H1 (cell line): ENCODE measurements around the gene CDC42EP3. TPM values are rescaled to one million over a fixed set of nuclear protein-coding genes. Genes with fewer than 3 reads are reported as not detected.

Experiments used
- CTCF ChIA-PET: fragments of 300-600 bp; sonication (Branson Sonifier 250); formaldehyde crosslinking; loops from one replicate; lab custom pipeline; 2021; ENCODE audit not compliant: partially characterized antibody; lab: Charles Lee
- POLR2A ChIA-PET: fragments of 300-600 bp; sonication (Branson Sonifier 250); formaldehyde crosslinking; loops from one replicate; lab custom pipeline; 2021; ENCODE audit warnings: inconsistent platforms; ENCODE audit not compliant: partially characterized antibody; lab: Charles Lee
- DNase-seq, 2 experiments: peaks; one replicate each; pipeline versions ENCODE4 v3.0.0 to v3.0.0-alpha.2; 2010 to 2022; ENCODE audit warnings: low spot score in 2 of 2, low read depth in 1 of 2, mixed read lengths in 1 of 2
- FAIRE-seq: peaks from 2 replicates; lab custom pipeline; 2011; peaks lifted over from hg19 to GRCh38; lab: Jason Lieb, UNC
- H2AFZ ChIP-seq: 2 replicates; pipeline ENCODE4 v1.8.1; 2012; ENCODE audit warnings: low read length, inconsistent platforms
- H2AK5ac ChIP-seq: 2 replicates; pipeline ENCODE4 v1.6.1; 2013; ENCODE audit warnings: low read depth, low read length
- H2BK120ac ChIP-seq: replicated peaks from 2 replicates; pipeline ENCODE3; 2013; ENCODE audit warnings: low read depth, low read length, inconsistent platforms
- H2BK12ac ChIP-seq: 2 replicates; pipeline ENCODE4 v1.6.1; 2013; ENCODE audit warnings: low read depth, low read length
- H2BK15ac ChIP-seq: 2 replicates; pipeline ENCODE4 v1.6.1; 2013; ENCODE audit warnings: low read length
- H2BK20ac ChIP-seq: 2 replicates; pipeline ENCODE4 v1.6.1; 2013; ENCODE audit warnings: low read length
- H2BK5ac ChIP-seq: 2 replicates; pipeline ENCODE4 v1.6.1; 2013; ENCODE audit warnings: low read depth, low read length
- H3K14ac ChIP-seq: 2 replicates; pipeline ENCODE4 v1.6.1; 2013; ENCODE audit warnings: inconsistent platforms; ENCODE audit not compliant: insufficient read length
- H3K18ac ChIP-seq: 2 replicates; pipeline ENCODE4 v1.6.1; 2013; ENCODE audit warnings: low read length; ENCODE audit errors: extremely low read depth
- H3K23ac ChIP-seq: 2 replicates; pipeline ENCODE4 v1.6.1; 2013; ENCODE audit warnings: inconsistent platforms; ENCODE audit not compliant: insufficient read length
- H3K23me2 ChIP-seq: 2 replicates; pipeline ENCODE4 v1.6.1; 2013; ENCODE audit warnings: low read depth, low read length
- H3K27ac ChIP-seq: 2 replicates; pipeline ENCODE4 v1.6.1; 2011; ENCODE audit warnings: low read depth, low read length, inconsistent platforms
- H3K27me3 ChIP-seq, 4 experiments: replicated peaks in 1 of 4; 1 replicate in 1 of 4; 2 replicates in 3 of 4; pipeline versions ENCODE4 v1.6.1 to v1.8.1; 2011 to 2013; ENCODE audit warnings: low read length in 3 of 4, mild to moderate bottlenecking in 3 of 4, inconsistent platforms in 2 of 4, mixed read lengths in 2 of 4, moderate library complexity in 1 of 4; ENCODE audit not compliant: control insufficient read depth in 3 of 4, insufficient read depth in 3 of 4; ENCODE audit errors: extremely low read depth in 1 of 4
- H3K36me3 ChIP-seq, 4 experiments: 2 replicates each; pipeline versions ENCODE4 v1.6.1 to v1.8.1; 2011 to 2013; ENCODE audit warnings: mild to moderate bottlenecking in 4 of 4, low read length in 3 of 4, moderate library complexity in 2 of 4, control low read depth in 1 of 4, inconsistent platforms in 1 of 4; ENCODE audit not compliant: insufficient read depth in 4 of 4, control insufficient read depth in 2 of 4
- H3K4ac ChIP-seq: replicated peaks from 2 replicates; pipeline ENCODE3; 2013; ENCODE audit warnings: low read length, low read depth, mixed read lengths, inconsistent platforms; ENCODE audit not compliant: insufficient read length
- H3K4me1 ChIP-seq, 4 experiments: replicated peaks in 1 of 4; 1 replicate in 1 of 4; 2 replicates in 3 of 4; pipeline versions ENCODE4 v1.6.1 to v1.8.1; 2011 to 2013; ENCODE audit warnings: low read length in 3 of 4, inconsistent platforms in 2 of 4, mixed read lengths in 1 of 4; ENCODE audit not compliant: insufficient read depth in 4 of 4, control insufficient read depth in 3 of 4
- H3K4me2 ChIP-seq, 2 experiments: 2 replicates each; pipeline versions ENCODE4 v1.6.1 to v1.8.1; 2011 to 2013; ENCODE audit warnings: low read depth in 2 of 2, low read length in 2 of 2, control low read depth in 1 of 2, inconsistent platforms in 1 of 2, mild to moderate bottlenecking in 1 of 2; ENCODE audit not compliant: insufficient read depth in 1 of 2
- H3K4me3 ChIP-seq, 4 experiments: fragments of 200-600, 300-600 bp in 1 of 4; sonication (generic), shearing (Covaris generic), sonication (Bioruptor Twin) in 1 of 4; 2 replicates each; pipeline versions ENCODE4 v1.5.1 to v1.8.1; 2011 to 2016; ENCODE audit warnings: low read length in 4 of 4, low read depth in 3 of 4, control low read depth in 2 of 4, inconsistent platforms in 2 of 4, mild to moderate bottlenecking in 2 of 4, mixed read lengths in 1 of 4, moderate library complexity in 1 of 4; ENCODE audit not compliant: insufficient read depth in 2 of 4; ENCODE audit errors: extremely low read depth in 1 of 4
- H3K56ac ChIP-seq: replicated peaks from 2 replicates; pipeline ENCODE3; 2013; ENCODE audit warnings: low read depth, mild to moderate bottlenecking, mixed read lengths, low read length, inconsistent platforms; ENCODE audit not compliant: insufficient read length
- H3K79me1 ChIP-seq: 2 replicates; pipeline ENCODE4 v1.6.1; 2013; ENCODE audit warnings: low read depth, low read length, control low read depth
- H3K79me2 ChIP-seq, 2 experiments: 2 replicates each; pipeline versions ENCODE4 v1.6.1 to v1.8.1; 2012 to 2013; ENCODE audit warnings: low read length in 2 of 2, mild to moderate bottlenecking in 2 of 2, inconsistent platforms in 1 of 2; ENCODE audit not compliant: insufficient read depth in 2 of 2, control insufficient read depth in 1 of 2
- H3K9ac ChIP-seq, 4 experiments: replicated peaks in 1 of 4; 1 replicate in 1 of 4; 2 replicates in 3 of 4; pipeline versions ENCODE4 v1.6.1 to v1.8.1; 2011 to 2013; ENCODE audit warnings: low read depth in 3 of 4, low read length in 3 of 4, control low read depth in 2 of 4, mild to moderate bottlenecking in 2 of 4, moderate library complexity in 2 of 4, inconsistent platforms in 1 of 4; ENCODE audit errors: extremely low read depth in 1 of 4
- H3K9me3 ChIP-seq, 2 experiments: 2 replicates each; pipeline versions ENCODE4 v1.6.1 to v1.8.1; 2012 to 2013; ENCODE audit warnings: mild to moderate bottlenecking in 2 of 2, moderate library complexity in 2 of 2, control low read depth in 1 of 2, inconsistent platforms in 1 of 2, low read depth in 1 of 2, low read length in 1 of 2, mixed read lengths in 1 of 2; ENCODE audit not compliant: insufficient read depth in 2 of 2
- H4K20me1 ChIP-seq, 2 experiments: replicated peaks in 1 of 2; 2 replicates each; pipeline versions ENCODE3 to v1.8.1; 2011 to 2013; ENCODE audit warnings: inconsistent platforms in 2 of 2, low read length in 2 of 2, mild to moderate bottlenecking in 1 of 2; ENCODE audit not compliant: insufficient read depth in 2 of 2, control insufficient read depth in 1 of 2
- H4K5ac ChIP-seq: 2 replicates; pipeline ENCODE4 v1.6.1; 2013; ENCODE audit warnings: low read length, low read depth, mixed read lengths, inconsistent platforms; ENCODE audit not compliant: insufficient read length
- H4K8ac ChIP-seq: 2 replicates; pipeline ENCODE4 v1.8.0; 2013; ENCODE audit warnings: mild to moderate bottlenecking, moderate library complexity, low read length, inconsistent platforms; ENCODE audit not compliant: insufficient read depth; ENCODE audit errors: extremely low read depth
- H4K91ac ChIP-seq: replicated peaks from 2 replicates; pipeline ENCODE3; 2013; ENCODE audit warnings: low read length, mixed read lengths, inconsistent platforms; ENCODE audit not compliant: insufficient read length
- BCL11A ChIP-seq, 2 experiments: IDR thresholded peaks; one replicate each; pipeline ENCODE4 v1.6.1; 2011; ENCODE audit warnings: low read depth in 2 of 2, low read length in 2 of 2, mild to moderate bottlenecking in 2 of 2
- CEBPB ChIP-seq: IDR thresholded peaks from 2 replicates; pipeline ENCODE4 v1.6.1; 2012; ENCODE audit warnings: low read depth, low read length
- E2F6 ChIP-seq: IDR thresholded peaks from 2 replicates; pipeline ENCODE4 v1.6.1; 2012; ENCODE audit warnings: inconsistent platforms
- EGR1 ChIP-seq: IDR thresholded peaks from 2 replicates; pipeline ENCODE4 v1.6.1; 2011; ENCODE audit warnings: low read depth, low read length, borderline replicate concordance
- PHF8 ChIP-seq: fragments of 200-600 bp; sonication (generic); conservative IDR thresholded peaks from 2 replicates; pipeline ENCODE4 v1.7.1; 2012; ENCODE audit warnings: low read depth, mild to moderate bottlenecking, inconsistent platforms, low read length, moderate library complexity
- TCF12 ChIP-seq: IDR thresholded peaks from 2 replicates; pipeline ENCODE4 v1.6.1; 2011; ENCODE audit warnings: low read depth, mild to moderate bottlenecking, low read length
- USF2 ChIP-seq: IDR thresholded peaks from 2 replicates; pipeline ENCODE4 v1.6.1; 2011; ENCODE audit warnings: low read length, improper control_type of control experiment
- WGBS, 2 experiments: shearing (Covaris generic) in 1 of 2; methylation state at CpG; one replicate each; pipeline versions ENCODE4 v1.1.6 to v1.1.7; 2013 to 2015; ENCODE audit warnings: low lambda C conversion rate in 2 of 2, mixed read lengths in 2 of 2, inconsistent platforms in 1 of 2, low coverage in 1 of 2, missing lambda C conversion rate in 1 of 2; ENCODE audit not compliant: insufficient replicate concordance in 2 of 2, insufficient coverage in 1 of 2, insufficient read length in 1 of 2; ENCODE audit errors: extremely low coverage in 1 of 2, missing lambda C conversion rate in 1 of 2; 5-methylcytosine and 5-hydroxymethylcytosine counted together
- polyA plus RNA-seq, 7 experiments: library from polyadenylated mRNA; depleted of rRNA in 3 of 7; stranded (reverse) in 5 of 7; unstranded in 2 of 7; fragments of >200 nt in 5 of 7; fragments of 200-250 nt in 2 of 7; gene quantifications; 1 replicate in 5 of 7; 2 replicates in 1 of 7; 4 replicates in 1 of 7; pipeline versions ENCODE4 v1.2.1 to v1.2.3, GENCODE V29; 2011 to 2013; ENCODE audit warnings: missing spikeins in 2 of 7, mixed read lengths in 2 of 7
- total RNA-seq: library from RNA; stranded (reverse); fragmentation: NEBNext Ultra II Directional; extraction: Animal tissue kit (Norgen Biotek cat#: 25700); gene quantifications from 2 replicates; pipeline ENCODE4 v1.2.1, GENCODE V29; 2021

CDC42EP3 gene
- total and polyA plus RNA-seq, 2 of the 8 experiments (the other 6 are each of a cell fraction or from before 2014, with no cell fraction given), result 18.4 to 24.7 TPM

- no peak overlapping the region for H3K23ac ChIP-seq
- no peak overlapping the region for H3K27ac ChIP-seq
- no peak overlapping the region for H3K14ac ChIP-seq
- no peak overlapping the region for H4K8ac ChIP-seq
- 93% methylated on average over 6 of the region's 6 CpGs; no CpG with 5 or more reads in 1 of the 2 experiments for WGBS, 2 experiments
- H3K36me3 ChIP-seq, result peaks cover 5 to 31% (median 10%) of the 10 kb centered on the region in 4 experiments; a peak in 7 of 8 replicates
- H3K27me3 ChIP-seq, result no peaks in the 10 kb centered on the region
- no peak overlapping the region for H2BK15ac ChIP-seq
- no peaks in the 10 kb centered on the region for H3K23me2 ChIP-seq
- H2BK5ac ChIP-seq, result no peak overlapping the region
- H3K4me3 ChIP-seq, result no peak overlapping the region
- no peak overlapping the region for H4K5ac ChIP-seq
- no peak overlapping the region for H2AK5ac ChIP-seq
- H3K4me1 ChIP-seq, result no peaks in the 10 kb centered on the region
- no peak overlapping the region for H3K18ac ChIP-seq
- no peak overlapping the region for H4K91ac ChIP-seq
- H3K4me2 ChIP-seq, result no peak overlapping the region
- no peak overlapping the region for H3K9ac ChIP-seq
- no peak for DNase-seq
- H2AFZ ChIP-seq, result no peak overlapping the region
- peaks cover 0 to 2% of the 10 kb centered on the region in 2 experiments for H4K20me1 ChIP-seq
- H2BK120ac ChIP-seq, result no peak overlapping the region
- H3K79me1 ChIP-seq, result peaks cover 1% of the 10 kb centered on the region; the same call in 1 of the 2 replicates
- no peak for FAIRE-seq
- H2BK12ac ChIP-seq, result no peak overlapping the region
- ChIA-PET CTCF (interaction anchor here (1.0 to 1.9 kb wide), 3 partner anchors 12 to 228 kb away, joined by 3 to 5 read pairs (median 3); no protein-coding TSS in a partner anchor), POLR2A (no interaction called here)
- no peak overlapping the region for H3K56ac ChIP-seq
- TF ChIP-seq E2F6 (no peak), TCF12 (no peak), EGR1 (no peak), CEBPB (no peak), PHF8 (no peak), BCL11A (IDR thresholded peaks at IDR 0.05; ENCODE audit: low read depth in 2 of 2, low read length in 2 of 2) (no peak), USF2 (no peak)
- peaks cover 0 to 8% of the 10 kb centered on the region in 2 experiments; a peak in 2 of 4 replicates for H3K79me2 ChIP-seq
- peaks cover 0 to 7% of the 10 kb centered on the region in 2 experiments; a peak in 2 of 4 replicates for H3K9me3 ChIP-seq
- H3K4ac ChIP-seq, result no peak overlapping the region
- no peak overlapping the region for H2BK20ac ChIP-seq
Observed at GRCh38 chr2:37642907-37643729, 28.3 kb downstream of the CDC42EP3 start.
